T-cell (primary cell): ENCODE results near the gene CIITA. TPM values are rescaled to one million over a fixed set of nuclear protein-coding genes. Genes with fewer than 3 reads are reported as not detected.

Source experiments
- ATAC-seq, 4 experiments: fragments of 200-7000 bp in 3 of 4; fragments of 150-1000 bp in 1 of 4; cut with Tn5 transposase; replicated peaks in 1 of 4; 1 replicate in 3 of 4; 2 replicates in 1 of 4; pipeline ENCODE4 v1.10.0; 2021; ENCODE audit warnings: moderate library complexity in 3 of 4, mild to moderate bottlenecking in 2 of 4, moderate number of reproducible peaks in 1 of 4
- CTCF ChIA-PET, 2 donors: fragments of 300-600 bp; sonication (Branson Sonifier 250); formaldehyde crosslinking; loops; one replicate each; lab custom pipeline; 2022; ENCODE audit warnings: antibody characterized with exemption in 2 of 2; lab: Charles Lee
- POLR2A ChIA-PET, 2 donors: fragments of 300-600 bp; sonication (Branson Sonifier 250); formaldehyde crosslinking; loops; one replicate each; lab custom pipeline; 2022; ENCODE audit warnings: antibody characterized with exemption in 2 of 2; lab: Charles Lee
- DNase-seq, 35 experiments: peaks; one replicate each; pipeline versions ENCODE4 v3.0.0 to v3.0.0-alpha.2; 2013 to 2023
- H3K27ac ChIP-seq: one replicate; pipeline ENCODE4 v1.5.1; 2013; ENCODE audit warnings: low read length
- H3K27me3 ChIP-seq, 2 experiments: replicated peaks in 1 of 2; 1 replicate in 1 of 2; 2 replicates in 1 of 2; pipeline versions ENCODE4 v1.6.1 to v1.7.0; 2013; ENCODE audit warnings: low read length in 1 of 2, mixed read lengths in 1 of 2; ENCODE audit not compliant: control insufficient read depth in 2 of 2, insufficient read depth in 2 of 2; ENCODE audit errors: extremely low read depth in 1 of 2
- H3K36me3 ChIP-seq, 2 donors: 1 replicate in 1 of 2; 2 replicates in 1 of 2; pipeline versions ENCODE4 v1.6.1 to v1.7.0; 2013; ENCODE audit warnings: low read length in 1 of 2; ENCODE audit not compliant: control insufficient read depth in 2 of 2, insufficient read depth in 1 of 2; ENCODE audit errors: extremely low read depth in 1 of 2
- H3K4me1 ChIP-seq, 2 experiments: 1 replicate in 1 of 2; 2 replicates in 1 of 2; pipeline versions ENCODE4 v1.6.1 to v1.7.0; 2013; ENCODE audit warnings: low read length in 2 of 2, mixed read lengths in 1 of 2; ENCODE audit not compliant: insufficient read depth in 2 of 2, control insufficient read depth in 1 of 2; ENCODE audit errors: extremely low read depth in 1 of 2
- H3K4me3 ChIP-seq, 2 donors: 1 replicate in 1 of 2; 2 replicates in 1 of 2; pipeline versions ENCODE4 v1.5.1 to v1.7.0; 2013; ENCODE audit warnings: mild to moderate bottlenecking in 2 of 2, low read length in 1 of 2, moderate library complexity in 1 of 2; ENCODE audit not compliant: control insufficient read depth in 1 of 2; ENCODE audit errors: extremely low read depth in 1 of 2
- H3K9me3 ChIP-seq: 2 replicates; pipeline ENCODE4 v1.7.0; 2013
- H3K27ac Mint-ChIP-seq, 2 donors: one replicate each; pipeline ENCODE4 v1.8.0; 2020 to 2021; ENCODE audit warnings: mild to moderate bottlenecking in 2 of 2, mixed read lengths in 2 of 2
- H3K27me3 Mint-ChIP-seq, 2 donors: one replicate each; pipeline ENCODE4 v1.8.0; 2021 to 2022; ENCODE audit warnings: mixed read lengths in 2 of 2
- H3K36me3 Mint-ChIP-seq: one replicate; pipeline ENCODE4 v1.8.0; 2021; ENCODE audit warnings: mixed read lengths
- H3K4me1 Mint-ChIP-seq, 3 donors: one replicate each; pipeline ENCODE4 v1.8.0; 2020 to 2022; ENCODE audit warnings: mixed read lengths in 3 of 3, mild to moderate bottlenecking in 1 of 3
- H3K4me3 Mint-ChIP-seq, 3 donors: one replicate each; pipeline ENCODE4 v1.8.0; 2020 to 2022; ENCODE audit warnings: mild to moderate bottlenecking in 3 of 3, mixed read lengths in 3 of 3, moderate library complexity in 3 of 3
- H3K9me3 Mint-ChIP-seq, 3 donors: one replicate each; pipeline ENCODE4 v1.8.0; 2020 to 2022; ENCODE audit warnings: mixed read lengths in 3 of 3
- WGBS: methylation state at CpG from one replicate; pipeline ENCODE4 v1.1.5; 2013; ENCODE audit warnings: missing lambda C conversion rate; ENCODE audit not compliant: insufficient coverage; 5-methylcytosine and 5-hydroxymethylcytosine counted together
- total RNA-seq, 35 experiments: library from RNA in 6 of 35; stranded (reverse) in 6 of 35; fragments of 120-200 nt in 1 of 35; gene quantifications; one replicate each; pipeline versions ENCODE4 v1.2.1 to v1.2.4 and lab custom pipeline; 2013 to 2026

Gene CIITA
- total RNA-seq, 5 donors from 2014 or later (not counting 1 experiment from before 2014, with no cell fraction given), result 10.5 to 36.7 (median 12.5) TPM

DNA sequence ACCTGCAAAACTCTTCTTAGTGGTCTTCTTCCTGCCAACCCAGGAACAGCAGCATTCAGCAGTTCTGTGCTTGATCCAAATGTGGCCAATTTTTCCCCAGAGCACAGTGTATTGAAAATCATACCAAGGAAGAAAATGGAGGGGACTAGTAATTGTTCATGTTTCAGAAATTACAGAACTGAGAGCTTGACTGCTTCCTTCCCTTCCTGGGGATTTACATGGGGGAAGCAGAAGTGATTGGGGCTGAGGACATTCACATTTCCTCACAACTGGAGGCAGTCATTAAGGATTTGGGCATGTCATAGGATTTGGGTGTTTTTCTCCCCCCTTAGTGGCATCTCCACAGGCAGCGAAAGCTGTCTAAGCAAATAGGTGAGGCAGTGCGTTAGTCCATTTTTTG is 19.7 kb downstream of the CIITA start:
- Histone ChIP-seq H3K36me3 (peaks cover 0 to 3% of the 10 kb centered on the region in 2 donors), H3K27ac (no peak overlapping the region), H3K27me3 (no peaks in the 10 kb centered on the region), H3K9me3 (no peaks in the 10 kb centered on the region), H3K4me3 (no peak overlapping the region), H3K4me1 (no peaks in the 10 kb centered on the region)
- WGBS, result no CpG with 5 or more reads among the region's 2 CpGs
- peaks cover 0 to 7% (median 0%) of the 10 kb centered on the region in 3 donors for H3K4me1 Mint-ChIP-seq
- H3K27ac Mint-ChIP-seq, result no peak overlapping the region
- H3K36me3 Mint-ChIP-seq, result peaks cover 4% of the 10 kb centered on the region
- no peak overlapping the region for H3K4me3 Mint-ChIP-seq
- ATAC-seq (no peak), DNase-seq (no peak)
- peaks cover under 1 to 9% of the 10 kb centered on the region in 2 donors for H3K27me3 Mint-ChIP-seq
- no peaks in the 10 kb centered on the region for H3K9me3 Mint-ChIP-seq
- ChIA-PET POLR2A (no interaction called here), CTCF (no interaction called here)

DNA sequence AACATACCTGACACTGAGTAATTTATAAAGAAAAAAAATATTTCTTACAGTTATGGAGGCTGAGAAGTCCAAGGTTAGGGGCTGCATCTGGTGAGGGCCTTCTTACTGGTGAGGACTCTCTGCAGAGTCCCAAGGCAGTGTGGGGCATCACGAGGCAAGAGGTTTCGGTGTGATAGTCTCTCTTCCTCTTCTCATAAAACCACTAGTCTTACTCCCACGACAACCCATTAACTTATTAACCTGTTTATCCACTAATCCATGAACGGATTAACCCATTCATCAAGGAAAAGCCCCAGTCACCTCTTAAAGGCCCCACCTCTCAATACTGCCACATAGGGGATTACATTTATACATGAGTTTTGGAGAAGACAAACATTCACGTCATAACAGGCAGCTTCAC is 20.1 kb downstream of the CIITA start:
- Histone ChIP-seq H3K27ac (no peak overlapping the region), H3K27me3 (no peaks in the 10 kb centered on the region), H3K4me1 (no peaks in the 10 kb centered on the region), H3K36me3 (peaks cover 0 to 5% of the 10 kb centered on the region in 2 donors), H3K9me3 (no peaks in the 10 kb centered on the region), H3K4me3 (no peak overlapping the region)
- Mint-ChIP-seq H3K4me1 (peaks cover 0 to 7% (median 0%) of the 10 kb centered on the region in 3 donors), H3K27ac (no peak overlapping the region), H3K9me3 (no peaks in the 10 kb centered on the region), H3K27me3 (peaks cover 0 to 9% of the 10 kb centered on the region in 2 donors), H3K36me3 (peaks cover 4% of the 10 kb centered on the region), H3K4me3 (no peak overlapping the region)
- ChIA-PET POLR2A (no interaction called here), CTCF (no interaction called here)
- DNase-seq, result no peak
- no peak for ATAC-seq
- 74% methylated on average over 2 of the region's 5 CpGs for WGBS

DNA sequence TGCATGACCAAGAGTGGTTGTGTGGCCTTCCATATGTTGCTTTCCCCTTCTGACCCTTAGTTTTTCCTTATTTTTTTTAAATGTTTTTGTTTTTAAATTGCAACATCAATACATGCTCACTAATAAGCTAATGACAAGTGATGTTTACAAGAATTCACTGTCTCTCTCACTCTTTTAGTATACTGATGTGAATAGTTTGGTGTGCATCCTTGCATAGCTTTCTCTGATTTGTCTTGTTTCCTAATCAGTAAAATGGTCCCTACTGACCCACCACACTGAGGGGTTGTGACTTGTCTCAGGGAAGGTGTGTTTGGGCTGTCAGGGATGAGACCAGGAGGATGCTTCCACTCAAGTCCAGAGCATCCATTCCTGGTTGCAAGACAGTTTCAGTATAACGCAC is 26.0 kb downstream of the CIITA start:
- Mint-ChIP-seq H3K27me3 (no peaks in the 10 kb centered on the region), H3K4me3 (no peak overlapping the region), H3K9me3 (peaks cover 0 to 11% (median 3%) of the 10 kb centered on the region in 3 donors), H3K27ac (no peak overlapping the region), H3K4me1 (no peaks in the 10 kb centered on the region), H3K36me3 (peaks cover 14% of the 10 kb centered on the region)
- H3K36me3 ChIP-seq, result peaks cover 0 to 12% of the 10 kb centered on the region in 2 donors
- no peaks in the 10 kb centered on the region for H3K27me3 ChIP-seq
- 100% methylated on average over 1 of the region's 1 CpG for WGBS
- no peaks in the 10 kb centered on the region for H3K4me1 ChIP-seq
- ChIA-PET CTCF (interaction anchor here in 1 of 2 donors (0.9 kb wide), 1 partner anchor 16 kb away, joined by 3 read pairs; no protein-coding TSS in a partner anchor), POLR2A (interaction anchor here in 1 of 2 donors (0.5 kb wide), 1 partner anchor 115 kb away, joined by 3 read pairs; no protein-coding TSS in a partner anchor)
- H3K4me3 ChIP-seq, result no peak overlapping the region
- ATAC-seq, result no peak
- H3K27ac ChIP-seq, result no peak overlapping the region
- no peak for DNase-seq
- H3K9me3 ChIP-seq, result no peaks in the 10 kb centered on the region

DNA sequence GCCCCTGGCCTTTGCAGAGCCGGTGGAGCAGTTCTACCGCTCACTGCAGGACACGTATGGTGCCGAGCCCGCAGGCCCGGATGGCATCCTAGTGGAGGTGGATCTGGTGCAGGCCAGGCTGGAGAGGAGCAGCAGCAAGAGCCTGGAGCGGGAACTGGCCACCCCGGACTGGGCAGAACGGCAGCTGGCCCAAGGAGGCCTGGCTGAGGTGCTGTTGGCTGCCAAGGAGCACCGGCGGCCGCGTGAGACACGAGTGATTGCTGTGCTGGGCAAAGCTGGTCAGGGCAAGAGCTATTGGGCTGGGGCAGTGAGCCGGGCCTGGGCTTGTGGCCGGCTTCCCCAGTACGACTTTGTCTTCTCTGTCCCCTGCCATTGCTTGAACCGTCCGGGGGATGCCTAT is 29.5 kb downstream of the CIITA start:
- Histone ChIP-seq H3K4me3 (no peak overlapping the region), H3K9me3 (no peaks in the 10 kb centered on the region), H3K27ac (no peak overlapping the region), H3K27me3 (no peaks in the 10 kb centered on the region), H3K4me1 (no peaks in the 10 kb centered on the region), H3K36me3 (peaks cover 0 to 12% of the 10 kb centered on the region in 2 donors)
- CTCF ChIA-PET, result no interaction called here
- Mint-ChIP-seq H3K27ac (no peak overlapping the region), H3K36me3 (peaks cover 13% of the 10 kb centered on the region), H3K4me3 (no peak overlapping the region), H3K4me1 (no peaks in the 10 kb centered on the region), H3K9me3 (peaks cover 0 to 11% (median 3%) of the 10 kb centered on the region in 3 donors), H3K27me3 (no peaks in the 10 kb centered on the region)
- no peak for DNase-seq
- POLR2A ChIA-PET, result no interaction called here
- 92% methylated on average over 15 of the region's 19 CpGs for WGBS
- ATAC-seq, result no peak

DNA sequence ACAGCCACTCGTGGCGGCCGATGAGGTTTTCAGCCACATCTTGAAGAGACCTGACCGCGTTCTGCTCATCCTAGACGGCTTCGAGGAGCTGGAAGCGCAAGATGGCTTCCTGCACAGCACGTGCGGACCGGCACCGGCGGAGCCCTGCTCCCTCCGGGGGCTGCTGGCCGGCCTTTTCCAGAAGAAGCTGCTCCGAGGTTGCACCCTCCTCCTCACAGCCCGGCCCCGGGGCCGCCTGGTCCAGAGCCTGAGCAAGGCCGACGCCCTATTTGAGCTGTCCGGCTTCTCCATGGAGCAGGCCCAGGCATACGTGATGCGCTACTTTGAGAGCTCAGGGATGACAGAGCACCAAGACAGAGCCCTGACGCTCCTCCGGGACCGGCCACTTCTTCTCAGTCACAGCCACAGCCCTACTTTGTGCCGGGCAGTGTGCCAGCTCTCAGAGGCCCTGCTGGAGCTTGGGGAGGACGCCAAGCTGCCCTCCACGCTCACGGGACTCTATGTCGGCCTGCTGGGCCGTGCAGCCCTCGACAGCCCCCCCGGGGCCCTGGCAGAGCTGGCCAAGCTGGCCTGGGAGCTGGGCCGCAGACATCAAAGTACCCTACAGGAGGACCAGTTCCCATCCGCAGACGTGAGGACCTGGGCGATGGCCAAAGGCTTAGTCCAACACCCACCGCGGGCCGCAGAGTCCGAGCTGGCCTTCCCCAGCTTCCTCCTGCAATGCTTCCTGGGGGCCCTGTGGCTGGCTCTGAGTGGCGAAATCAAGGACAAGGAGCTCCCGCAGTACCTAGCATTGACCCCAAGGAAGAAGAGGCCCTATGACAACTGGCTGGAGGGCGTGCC is 30.1 kb downstream of the CIITA start:
- Histone ChIP-seq H3K9me3 (no peaks in the 10 kb centered on the region), H3K4me1 (no peaks in the 10 kb centered on the region), H3K27ac (no peak overlapping the region), H3K27me3 (no peaks in the 10 kb centered on the region), H3K36me3 (peaks cover 0 to 9% of the 10 kb centered on the region in 2 donors), H3K4me3 (no peak overlapping the region)
- ATAC-seq (no peak), DNase-seq (no peak)
- ChIA-PET POLR2A (interaction anchor here in 1 of 2 donors (0.5 kb wide), 1 partner anchor 1128 kb away, joined by 3 read pairs; no protein-coding TSS in a partner anchor), CTCF (no interaction called here)
- no peak overlapping the region for H3K27ac Mint-ChIP-seq
- H3K4me3 Mint-ChIP-seq, result no peak overlapping the region
- 94% methylated on average over 46 of the region's 46 CpGs for WGBS
- peaks cover 13% of the 10 kb centered on the region for H3K36me3 Mint-ChIP-seq
- no peaks in the 10 kb centered on the region for H3K4me1 Mint-ChIP-seq
- no peaks in the 10 kb centered on the region for H3K27me3 Mint-ChIP-seq
- peaks cover 0 to 11% (median 3%) of the 10 kb centered on the region in 3 donors for H3K9me3 Mint-ChIP-seq

DNA sequence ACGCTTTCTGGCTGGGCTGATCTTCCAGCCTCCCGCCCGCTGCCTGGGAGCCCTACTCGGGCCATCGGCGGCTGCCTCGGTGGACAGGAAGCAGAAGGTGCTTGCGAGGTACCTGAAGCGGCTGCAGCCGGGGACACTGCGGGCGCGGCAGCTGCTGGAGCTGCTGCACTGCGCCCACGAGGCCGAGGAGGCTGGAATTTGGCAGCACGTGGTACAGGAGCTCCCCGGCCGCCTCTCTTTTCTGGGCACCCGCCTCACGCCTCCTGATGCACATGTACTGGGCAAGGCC is 30.7 kb downstream of the CIITA start:
- H3K4me3 Mint-ChIP-seq, result no peak overlapping the region
- H3K27ac ChIP-seq, result no peak overlapping the region
- CTCF ChIA-PET, result no interaction called here

More for the DNA sequence above, 30.7 kb downstream of the CIITA start:
- POLR2A ChIA-PET, result interaction anchor here in 1 of 2 donors (0.5 kb wide), 1 partner anchor 1127 kb away, joined by 3 read pairs; no protein-coding TSS in a partner anchor
- no peak overlapping the region for H3K27ac Mint-ChIP-seq
- H3K4me1 Mint-ChIP-seq, result no peaks in the 10 kb centered on the region
- Histone ChIP-seq H3K4me1 (no peaks in the 10 kb centered on the region), H3K27me3 (no peaks in the 10 kb centered on the region), H3K36me3 (peaks cover 0 to 7% of the 10 kb centered on the region in 2 donors), H3K4me3 (no peak overlapping the region), H3K9me3 (no peaks in the 10 kb centered on the region)
- DNase-seq, result no peak
- ATAC-seq, result no peak
- peaks cover 0 to 6% (median 1%) of the 10 kb centered on the region in 3 donors for H3K9me3 Mint-ChIP-seq
- no peaks in the 10 kb centered on the region for H3K27me3 Mint-ChIP-seq
- peaks cover 8% of the 10 kb centered on the region for H3K36me3 Mint-ChIP-seq
- WGBS, result 95% methylated on average over 19 of the region's 21 CpGs
